ENCODE measurements around the gene PI4KA. TPM values are rescaled to one million over a fixed set of nuclear protein-coding genes. Genes with fewer than 3 reads are reported as not detected.

PI4KA gene
- total RNA-seq, 1 donor from 2014 or later, result 129 TPM

- DNase-seq (ENCODE audit: low spot score), result no peak
These were observed 23.5 kb upstream of the PI4KA start for GRCh38 chr22:20881869-20882815.

GRCh38 chr22:20881231-20881630 lies 22.6 kb upstream of the PI4KA start:
- DNase-seq (ENCODE audit: low spot score), result no peak

GRCh38 chr22:20877715-20878114 lies 19.1 kb upstream of the PI4KA start:
- DNase-seq (ENCODE audit: low spot score), result no peak

- DNase-seq (ENCODE audit: low spot score), result no peak
These were observed 16.7 kb upstream of the PI4KA start for GRCh38 chr22:20875296-20875695.

- DNase-seq (ENCODE audit: low spot score), result no peak
These were observed 14.6 kb upstream of the PI4KA start for GRCh38 chr22:20873214-20873613.

GRCh38 chr22:20869234-20869633 lies 10.6 kb upstream of the PI4KA start:
- DNase-seq (ENCODE audit: low spot score), result no peak

GRCh38 chr22:20868025-20868962 lies 9.7 kb upstream of the PI4KA start:
- no peak for DNase-seq (ENCODE audit: low spot score)

GRCh38 chr22:20867179-20868024 lies 8.8 kb upstream of the PI4KA start:
- DNase-seq (ENCODE audit: low spot score), result no peak

- DNase-seq (ENCODE audit: low spot score), result no peak
These were observed 8.1 kb upstream of the PI4KA start for GRCh38 chr22:20866736-20867135.

- no peak for DNase-seq (ENCODE audit: low spot score)
These were observed 7.3 kb upstream of the PI4KA start for GRCh38 chr22:20865875-20866445.

GRCh38 chr22:20865331-20865730 lies 6.7 kb upstream of the PI4KA start:
- DNase-seq (ENCODE audit: low spot score), result no peak

- DNase-seq (ENCODE audit: low spot score), result no peak
These were observed 5.7 kb upstream of the PI4KA start for GRCh38 chr22:20864186-20864908.

GRCh38 chr22:20863366-20863765 lies 4.8 kb upstream of the PI4KA start:
- DNase-seq (ENCODE audit: low spot score), result no peak

- DNase-seq (ENCODE audit: low spot score), result no peak
These were observed 3.9 kb upstream of the PI4KA start for GRCh38 chr22:20862540-20862939.

GRCh38 chr22:20859615-20860014 lies 1.0 kb upstream of the PI4KA start:
- no peak for DNase-seq (ENCODE audit: low spot score)

GRCh38 chr22:20857838-20858614 lies 585 bp downstream of the PI4KA start:
- DNase-seq (ENCODE audit: low spot score), result peak; percentile 88

- no peak for DNase-seq (ENCODE audit: low spot score)
These were observed 1.4 kb downstream of the PI4KA start for GRCh38 chr22:20857247-20857643.

GRCh38 chr22:20853236-20853660 lies 5.4 kb downstream of the PI4KA start:
- no peak for DNase-seq (ENCODE audit: low spot score)

- DNase-seq (ENCODE audit: low spot score), result no peak
These were observed 6.1 kb downstream of the PI4KA start for GRCh38 chr22:20852503-20852902.

- DNase-seq (ENCODE audit: low spot score), result no peak
These were observed 6.5 kb downstream of the PI4KA start for GRCh38 chr22:20852076-20852475.
